GM10248 (cell line): ENCODE results near the gene RHBDL3.
A peak's percentile ranks its signal among the peaks of the same experiment; 100 is the strongest.

Source experiments
- CTCF ChIA-PET: fragments of 300-600 bp; sonication (Branson Sonifier 250); formaldehyde crosslinking; extraction: SDS; loops from one replicate; lab custom pipeline; 2021; ENCODE audit warnings: antibody characterized with exemption; lab: Yijun Ruan, JAX
- POLR2A ChIA-PET: fragments of 350-650 bp; sonication (Branson Sonifier 250); formaldehyde crosslinking; extraction: SDS; loops from one replicate; lab custom pipeline; 2020; ENCODE audit warnings: antibody characterized with exemption; lab: Yijun Ruan, JAX
- DNase-seq: peaks from one replicate; pipeline ENCODE4 v3.0.0; 2012; ENCODE audit errors: extremely low spot score
- CTCF ChIP-seq: IDR thresholded peaks from 2 replicates; pipeline ENCODE4 v1.5.1; 2012; ENCODE audit warnings: mild to moderate bottlenecking, low read depth; ENCODE audit errors: extremely low read depth, missing control alignments, control extremely low read depth

RHBDL3 gene

GRCh38 chr17:32335687-32336086 is 70.1 kb downstream of the RHBDL3 start:
- CTCF ChIA-PET: interaction anchor here (0.8 to 2.1 kb wide), 5 partner anchors 11 to 54 kb away, joined by 3 to 8 read pairs (median 3); no protein-coding TSS in a partner anchor
- DNase-seq: no peak
- POLR2A ChIA-PET: interaction anchor here (0.8 kb wide), 1 partner anchor 11 kb away, joined by 3 read pairs; no protein-coding TSS in a partner anchor
- TF ChIP-seq CTCF: no peak

- TF ChIP-seq CTCF: no peak
- ChIA-PET CTCF (interaction anchor here (1.4 to 1.9 kb wide), 2 partner anchors 10 to 18 kb away, joined by 3 to 6 read pairs; no protein-coding TSS in a partner anchor), POLR2A (no interaction called here)
- peak; percentile 59 for DNase-seq
Measured at GRCh38 chr17:32341141-32341856, 75.7 kb downstream of the RHBDL3 start.

GRCh38 chr17:32341857-32342602 is 76.4 kb downstream of the RHBDL3 start, which contains the start of gene C17orf75:
Gene C17orf75, minus strand, starts transcription at chr17:32342173. Its CDS starts 34 bp downstream, at chr17:32342139.
- no peak for TF ChIP-seq CTCF
- DNase-seq: peak; percentile 82
- ChIA-PET POLR2A (no interaction called here), CTCF (interaction anchor here (0.7 to 1.2 kb wide), 2 partner anchors 11 to 89 kb away, joined by 3 to 4 read pairs; no protein-coding TSS in a partner anchor)

GRCh38 chr17:32342603-32343325 is 77.1 kb downstream of the RHBDL3 start:
- TF ChIP-seq CTCF: no peak
- no peak for DNase-seq
- CTCF ChIA-PET: interaction anchor here (0.7 to 1.2 kb wide), 2 partner anchors 12 to 90 kb away, joined by 3 to 4 read pairs; no protein-coding TSS in a partner anchor
- POLR2A ChIA-PET: no interaction called here

GRCh38 chr17:32345951-32346600 is 80.4 kb downstream of the RHBDL3 start:
- CTCF ChIA-PET: interaction anchor here (1.1 kb wide), 1 partner anchor 11 kb away, joined by 3 read pairs; no protein-coding TSS in a partner anchor
- no peak for DNase-seq
- POLR2A ChIA-PET: no interaction called here
- no peak for TF ChIP-seq CTCF
